Measurements from ENCODE around the gene PTPN11. TPM values are rescaled to one million over a fixed set of nuclear protein-coding genes. Genes with fewer than 3 reads are reported as not detected.

The PTPN11 gene
- polyA plus RNA-seq, 1 donor from 2014 or later, result 92.5 TPM

DNA sequence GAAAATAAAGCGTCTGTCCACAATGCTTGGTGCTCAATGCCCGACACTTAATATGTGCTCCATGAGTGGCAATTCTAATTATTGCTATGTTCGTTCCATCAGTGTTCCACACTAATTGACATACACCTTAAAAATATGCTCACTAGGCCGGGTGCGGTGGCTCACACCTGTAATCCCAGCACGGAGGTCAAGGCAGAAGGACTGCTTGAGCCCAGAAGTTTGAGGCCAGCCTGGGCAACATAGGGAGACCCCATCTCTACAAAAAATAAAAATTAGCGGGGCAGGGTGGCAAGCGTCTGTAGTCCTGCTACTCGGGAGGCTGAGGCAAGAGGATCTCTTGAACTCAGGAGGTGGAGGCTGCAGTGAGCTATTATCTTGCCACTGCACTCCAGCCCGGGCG, 35.9 kb upstream of the PTPN11 start:
- peaks cover 37% of the 10 kb centered on the region for H3K79me2 ChIP-seq (replicated peaks; ENCODE audit: insufficient read depth, low read length)
- no peaks in the 10 kb centered on the region for H3K27me3 ChIP-seq (ENCODE audit: insufficient read depth, low read depth, low read length)
- H3K9me3 ChIP-seq (ENCODE audit: low read length), result no peaks in the 10 kb centered on the region
- peak overlapping the region; percentile 85 for H3K4me3 ChIP-seq (ENCODE audit: low read length)
- H3F3A ChIP-seq (ENCODE audit: insufficient read depth, low read length, poor library complexity, severe bottlenecking), result peaks cover 3% of the 10 kb centered on the region
- H3K27ac ChIP-seq (ENCODE audit: low read length), result peak overlapping the region; percentile 90
- H3K9ac ChIP-seq (ENCODE audit: low read length), result peak overlapping the region; percentile 90
- H3K4me2 ChIP-seq (ENCODE audit: low read length), result peak overlapping the region; percentile 39
- H3K9me2 ChIP-seq (ENCODE audit: insufficient read depth, low read length), result no peaks in the 10 kb centered on the region
- no peaks in the 10 kb centered on the region for H4K20me1 ChIP-seq (ENCODE audit: insufficient read depth)
- peak overlapping the region; percentile 100 for H2AFZ ChIP-seq (ENCODE audit: low read depth, low read length)
- H3K36me3 ChIP-seq (ENCODE audit: insufficient read depth, low read length), result no peaks in the 10 kb centered on the region
- no peak for TF ChIP-seq TAF1 (IDR thresholded peaks at IDR 0.05; ENCODE audit: low read depth)
- no peak for TF ChIP-seq EZH2 (IDR thresholded peaks at IDR 0.05; ENCODE audit: borderline replicate concordance, insufficient read depth, low read length, poor library complexity, severe bottlenecking)
- TF ChIP-seq EP300 (conservative IDR thresholded peaks at IDR 0.05; ENCODE audit: poor library complexity, severe bottlenecking), result no peak

DNA sequence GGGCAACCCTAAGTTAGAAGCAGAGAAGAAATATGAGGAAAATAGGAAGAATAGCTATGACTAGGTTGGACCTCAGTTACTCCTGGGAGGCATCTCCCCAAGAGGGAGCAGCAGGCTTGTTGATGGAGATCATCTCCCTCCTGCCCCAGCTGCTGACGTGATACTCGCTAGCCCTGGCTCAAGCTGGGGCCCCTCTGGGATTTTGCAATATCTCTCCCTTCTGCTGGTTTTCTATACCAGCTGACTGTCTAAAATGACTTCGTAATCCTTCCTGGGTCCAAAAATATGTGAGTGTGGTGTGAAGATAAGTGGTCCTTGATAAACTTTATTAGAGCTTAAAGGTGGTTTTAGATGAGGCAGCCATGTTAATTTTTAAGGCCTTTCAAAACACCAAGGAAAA, 32.0 kb upstream of the PTPN11 start:
- peak overlapping the region; percentile 14 for H3K9ac ChIP-seq (ENCODE audit: low read length)
- H3K27ac ChIP-seq (ENCODE audit: low read length), result peak overlapping the region; percentile 54
- H3K27me3 ChIP-seq (ENCODE audit: insufficient read depth, low read depth, low read length), result no peaks in the 10 kb centered on the region
- TF ChIP-seq MXI1 (conservative IDR thresholded peaks at IDR 0.05; ENCODE audit: poor library complexity, severe bottlenecking) (no peak), RAD21 (conservative IDR thresholded peaks at IDR 0.05) (no peak), TAF1 (IDR thresholded peaks at IDR 0.05; ENCODE audit: low read depth) (no peak), EZH2 (IDR thresholded peaks at IDR 0.05; ENCODE audit: borderline replicate concordance, insufficient read depth, low read length, poor library complexity, severe bottlenecking) (no peak), EP300 (conservative IDR thresholded peaks at IDR 0.05; ENCODE audit: poor library complexity, severe bottlenecking) (no peak), POLR2AphosphoS5 (IDR thresholded peaks at IDR 0.05) (no peak), SMC3 (conservative IDR thresholded peaks at IDR 0.05; ENCODE audit: poor library complexity) (no peak)
- TF ChIP-seq, protein P1, sequence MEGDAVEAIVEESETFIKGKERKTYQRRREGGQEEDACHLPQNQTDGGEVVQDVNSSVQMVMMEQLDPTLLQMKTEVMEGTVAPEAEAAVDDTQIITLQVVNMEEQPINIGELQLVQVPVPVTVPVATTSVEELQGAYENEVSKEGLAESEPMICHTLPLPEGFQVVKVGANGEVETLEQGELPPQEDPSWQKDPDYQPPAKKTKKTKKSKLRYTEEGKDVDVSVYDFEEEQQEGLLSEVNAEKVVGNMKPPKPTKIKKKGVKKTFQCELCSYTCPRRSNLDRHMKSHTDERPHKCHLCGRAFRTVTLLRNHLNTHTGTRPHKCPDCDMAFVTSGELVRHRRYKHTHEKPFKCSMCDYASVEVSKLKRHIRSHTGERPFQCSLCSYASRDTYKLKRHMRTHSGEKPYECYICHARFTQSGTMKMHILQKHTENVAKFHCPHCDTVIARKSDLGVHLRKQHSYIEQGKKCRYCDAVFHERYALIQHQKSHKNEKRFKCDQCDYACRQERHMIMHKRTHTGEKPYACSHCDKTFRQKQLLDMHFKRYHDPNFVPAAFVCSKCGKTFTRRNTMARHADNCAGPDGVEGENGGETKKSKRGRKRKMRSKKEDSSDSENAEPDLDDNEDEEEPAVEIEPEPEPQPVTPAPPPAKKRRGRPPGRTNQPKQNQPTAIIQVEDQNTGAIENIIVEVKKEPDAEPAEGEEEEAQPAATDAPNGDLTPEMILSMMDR (IDR thresholded peaks at IDR 0.05; ENCODE audit: poor library complexity, severe bottlenecking), result no peak
- TF ChIP-seq, protein P2, sequence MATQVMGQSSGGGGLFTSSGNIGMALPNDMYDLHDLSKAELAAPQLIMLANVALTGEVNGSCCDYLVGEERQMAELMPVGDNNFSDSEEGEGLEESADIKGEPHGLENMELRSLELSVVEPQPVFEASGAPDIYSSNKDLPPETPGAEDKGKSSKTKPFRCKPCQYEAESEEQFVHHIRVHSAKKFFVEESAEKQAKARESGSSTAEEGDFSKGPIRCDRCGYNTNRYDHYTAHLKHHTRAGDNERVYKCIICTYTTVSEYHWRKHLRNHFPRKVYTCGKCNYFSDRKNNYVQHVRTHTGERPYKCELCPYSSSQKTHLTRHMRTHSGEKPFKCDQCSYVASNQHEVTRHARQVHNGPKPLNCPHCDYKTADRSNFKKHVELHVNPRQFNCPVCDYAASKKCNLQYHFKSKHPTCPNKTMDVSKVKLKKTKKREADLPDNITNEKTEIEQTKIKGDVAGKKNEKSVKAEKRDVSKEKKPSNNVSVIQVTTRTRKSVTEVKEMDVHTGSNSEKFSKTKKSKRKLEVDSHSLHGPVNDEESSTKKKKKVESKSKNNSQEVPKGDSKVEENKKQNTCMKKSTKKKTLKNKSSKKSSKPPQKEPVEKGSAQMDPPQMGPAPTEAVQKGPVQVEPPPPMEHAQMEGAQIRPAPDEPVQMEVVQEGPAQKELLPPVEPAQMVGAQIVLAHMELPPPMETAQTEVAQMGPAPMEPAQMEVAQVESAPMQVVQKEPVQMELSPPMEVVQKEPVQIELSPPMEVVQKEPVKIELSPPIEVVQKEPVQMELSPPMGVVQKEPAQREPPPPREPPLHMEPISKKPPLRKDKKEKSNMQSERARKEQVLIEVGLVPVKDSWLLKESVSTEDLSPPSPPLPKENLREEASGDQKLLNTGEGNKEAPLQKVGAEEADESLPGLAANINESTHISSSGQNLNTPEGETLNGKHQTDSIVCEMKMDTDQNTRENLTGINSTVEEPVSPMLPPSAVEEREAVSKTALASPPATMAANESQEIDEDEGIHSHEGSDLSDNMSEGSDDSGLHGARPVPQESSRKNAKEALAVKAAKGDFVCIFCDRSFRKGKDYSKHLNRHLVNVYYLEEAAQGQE (IDR thresholded peaks at IDR 0.05; ENCODE audit: borderline replicate concordance), result no peak
- peaks cover 3% of the 10 kb centered on the region for H3F3A ChIP-seq (ENCODE audit: insufficient read depth, low read length, poor library complexity, severe bottlenecking)
- H3K79me2 ChIP-seq (replicated peaks; ENCODE audit: insufficient read depth, low read length), result peaks cover 2% of the 10 kb centered on the region
- no peaks in the 10 kb centered on the region for H3K9me3 ChIP-seq (ENCODE audit: low read length)
- H2AFZ ChIP-seq (ENCODE audit: low read depth, low read length), result peak overlapping the region; percentile 73
- no peaks in the 10 kb centered on the region for H3K9me2 ChIP-seq (ENCODE audit: insufficient read depth, low read length)
- H3K4me2 ChIP-seq (ENCODE audit: low read length), result no peak overlapping the region
- H3K4me3 ChIP-seq (ENCODE audit: low read length), result no peak overlapping the region
- H3K36me3 ChIP-seq (ENCODE audit: insufficient read depth, low read length), result no peaks in the 10 kb centered on the region
- H4K20me1 ChIP-seq (ENCODE audit: insufficient read depth), result no peaks in the 10 kb centered on the region
